ENCODE results near the gene PAN3.

- TF ChIP-seq BACH1 (IDR thresholded peaks at IDR 0.05; ENCODE audit: low read length) = no peak
- no peak for TF ChIP-seq SP2 (IDR thresholded peaks at IDR 0.05; ENCODE audit: low read length)
- TF ChIP-seq CHD2 (IDR thresholded peaks at IDR 0.05; ENCODE audit: low read length) = no peak
- TF ChIP-seq CBX5 (IDR thresholded peaks at IDR 0.05; ENCODE audit: low read depth, low read length) = no peak
- no peak for TF ChIP-seq EZH2 (IDR thresholded peaks at IDR 0.05; ENCODE audit: low read depth, low read length, severe bottlenecking)
- TF ChIP-seq SUZ12 (IDR thresholded peaks at IDR 0.05; ENCODE audit: low read length) = no peak
- TF ChIP-seq RFX5 (IDR thresholded peaks at IDR 0.05; ENCODE audit: borderline replicate concordance, low read depth, low read length) = no peak
- TF ChIP-seq FOSL1 (IDR thresholded peaks at IDR 0.05; ENCODE audit: insufficient read depth, low read depth, low read length) = no peak
- TF ChIP-seq CREB1 (IDR thresholded peaks at IDR 0.05) = no peak
- TF ChIP-seq, protein P1, sequence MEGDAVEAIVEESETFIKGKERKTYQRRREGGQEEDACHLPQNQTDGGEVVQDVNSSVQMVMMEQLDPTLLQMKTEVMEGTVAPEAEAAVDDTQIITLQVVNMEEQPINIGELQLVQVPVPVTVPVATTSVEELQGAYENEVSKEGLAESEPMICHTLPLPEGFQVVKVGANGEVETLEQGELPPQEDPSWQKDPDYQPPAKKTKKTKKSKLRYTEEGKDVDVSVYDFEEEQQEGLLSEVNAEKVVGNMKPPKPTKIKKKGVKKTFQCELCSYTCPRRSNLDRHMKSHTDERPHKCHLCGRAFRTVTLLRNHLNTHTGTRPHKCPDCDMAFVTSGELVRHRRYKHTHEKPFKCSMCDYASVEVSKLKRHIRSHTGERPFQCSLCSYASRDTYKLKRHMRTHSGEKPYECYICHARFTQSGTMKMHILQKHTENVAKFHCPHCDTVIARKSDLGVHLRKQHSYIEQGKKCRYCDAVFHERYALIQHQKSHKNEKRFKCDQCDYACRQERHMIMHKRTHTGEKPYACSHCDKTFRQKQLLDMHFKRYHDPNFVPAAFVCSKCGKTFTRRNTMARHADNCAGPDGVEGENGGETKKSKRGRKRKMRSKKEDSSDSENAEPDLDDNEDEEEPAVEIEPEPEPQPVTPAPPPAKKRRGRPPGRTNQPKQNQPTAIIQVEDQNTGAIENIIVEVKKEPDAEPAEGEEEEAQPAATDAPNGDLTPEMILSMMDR (IDR thresholded peaks at IDR 0.05; ENCODE audit: control extremely low read depth in 1 of 3, insufficient read depth in 1 of 3, low read depth in 1 of 3, low read length in 3 of 3) = no peak
- no peak for TF ChIP-seq NRF1 (IDR thresholded peaks at IDR 0.05; ENCODE audit: low read depth, low read length)
- TF ChIP-seq EP300 (IDR thresholded peaks at IDR 0.05; ENCODE audit: borderline replicate concordance in 1 of 2, low read depth in 2 of 2, low read length in 2 of 2) = no peak
These were observed 44.0 kb upstream of the PAN3 start for GRCh38 chr13:28094306-28094705.
